GM12878 (cell line): Measurements from ENCODE around the gene NOTCH3. TPM values are rescaled to one million over a fixed set of nuclear protein-coding genes. Genes with fewer than 3 reads are reported as not detected.

Source experiments
- BHLHE40 ChIP-seq, 2 experiments: fragments of 450-650 bp in 1 of 2; IDR thresholded peaks; 2 replicates each; pipeline ENCODE4 v1.6.1; 2011 to 2017; ENCODE audit warnings: low read depth in 2 of 2, borderline replicate concordance in 1 of 2, improper control_type of control experiment in 1 of 2, low read length in 1 of 2, mild to moderate bottlenecking in 1 of 2
- DPF2 ChIP-seq: fragments of 450-650 bp; IDR thresholded peaks from 2 replicates; pipeline ENCODE4 v1.6.1; 2017; ENCODE audit warnings: mild to moderate bottlenecking
- MXI1 ChIP-seq: fragments of 150-350 bp; IDR thresholded peaks from 2 replicates; pipeline ENCODE4 v1.6.1; 2011; ENCODE audit warnings: low read depth, mild to moderate bottlenecking, inconsistent platforms, low read length, improper control_type of control experiment
- POLR2AphosphoS2 ChIP-seq: IDR thresholded peaks from 2 replicates; pipeline ENCODE4 v1.6.1; 2011; ENCODE audit warnings: low read depth, mild to moderate bottlenecking, low read length, improper control_type of control experiment, moderate library complexity
- RB1 ChIP-seq: fragments of 450-650 bp; formaldehyde crosslinking; IDR thresholded peaks from 2 replicates; pipeline ENCODE4 v1.6.1; 2017; ENCODE audit warnings: mild to moderate bottlenecking, borderline replicate concordance
- RELA ChIP-seq: fragments of 450-650 bp; IDR thresholded peaks from 2 replicates; pipeline ENCODE4 v1.8.0; 2014; ENCODE audit warnings: borderline replicate concordance; ENCODE audit not compliant: partially characterized antibody
- TCF3 ChIP-seq: IDR thresholded peaks from 2 replicates; pipeline ENCODE4 v1.6.1; 2012; ENCODE audit warnings: low read depth, mild to moderate bottlenecking, low read length, borderline replicate concordance; ENCODE audit not compliant: insufficient read depth
- polyA plus RNA-seq, 11 experiments: library from polyadenylated mRNA; depleted of rRNA in 4 of 11; unstranded in 6 of 11; stranded (reverse) in 5 of 11; fragments of >200 nt; fragmentation: Nextera tagmentation in 4 of 11; fragmentation: Illumina TruSeq in 1 of 11; extraction: Ambion mirVana in 4 of 11; extraction: Trizol in 1 of 11; gene quantifications; 1 replicate in 1 of 11; 2 replicates in 10 of 11; pipeline versions ENCODE4 v1.2.1 to v1.2.3, GENCODE V29; 2011 to 2016; ENCODE audit warnings: inconsistent platforms in 2 of 11, missing spikeins in 2 of 11, low read depth in 1 of 11
- total RNA-seq, 4 experiments: library from RNA; depleted of rRNA in 3 of 4; stranded (reverse); fragments of >200 nt in 3 of 4; fragmentation: Illumina TruSeq in 1 of 4; extraction: Trizol in 1 of 4; gene quantifications; 2 replicates each; pipeline versions ENCODE4 v1.2.1 to v1.2.3, GENCODE V29; 2013 to 2021
- TF ChIP-seq, protein P1 (sequence below), 3 experiments: IDR thresholded peaks in 2 of 3; conservative IDR thresholded peaks in 1 of 3; 2 replicates each; pipeline ENCODE4 v1.5.1; 2011; ENCODE audit warnings: low read depth in 3 of 3, low read length in 3 of 3, mild to moderate bottlenecking in 3 of 3, control low read depth in 2 of 3, moderate library complexity in 2 of 3, inconsistent platforms in 1 of 3, mixed read lengths in 1 of 3; ENCODE audit not compliant: control insufficient read depth in 2 of 3, insufficient read depth in 1 of 3; ENCODE audit errors: extremely low read depth in 1 of 3
- TF ChIP-seq, protein P2 (sequence below): fragments of 450-650 bp; formaldehyde crosslinking; IDR thresholded peaks from 2 replicates; pipeline ENCODE4 v1.5.0; 2022; ENCODE audit warnings: mild to moderate bottlenecking, missing genetic modification characterization
- TF ChIP-seq, protein P3 (sequence below): fragments of 450-650 bp; IDR thresholded peaks from 2 replicates; pipeline ENCODE4 v1.6.1; 2017; ENCODE audit warnings: antibody characterized with exemption, mild to moderate bottlenecking, moderate library complexity
- TF ChIP-seq, protein P4 (sequence below): IDR thresholded peaks from 2 replicates; pipeline ENCODE4 v1.6.1; 2011; ENCODE audit warnings: low read depth, mild to moderate bottlenecking, low read length, moderate library complexity, borderline replicate concordance; ENCODE audit errors: extremely low read depth
- TF ChIP-seq, protein P5 (sequence below): fragments of 150-350 bp; IDR thresholded peaks from 2 replicates; pipeline ENCODE4 v1.6.1; 2016; ENCODE audit warnings: low read depth, low read length

Gene NOTCH3
- total and polyA plus RNA-seq, 10 of the 15 experiments (the other 5 are each of a cell fraction or from before 2014, with no cell fraction given): 0.01 to 0.42 (median 0.10) TPM; not detected in 5

DNA sequence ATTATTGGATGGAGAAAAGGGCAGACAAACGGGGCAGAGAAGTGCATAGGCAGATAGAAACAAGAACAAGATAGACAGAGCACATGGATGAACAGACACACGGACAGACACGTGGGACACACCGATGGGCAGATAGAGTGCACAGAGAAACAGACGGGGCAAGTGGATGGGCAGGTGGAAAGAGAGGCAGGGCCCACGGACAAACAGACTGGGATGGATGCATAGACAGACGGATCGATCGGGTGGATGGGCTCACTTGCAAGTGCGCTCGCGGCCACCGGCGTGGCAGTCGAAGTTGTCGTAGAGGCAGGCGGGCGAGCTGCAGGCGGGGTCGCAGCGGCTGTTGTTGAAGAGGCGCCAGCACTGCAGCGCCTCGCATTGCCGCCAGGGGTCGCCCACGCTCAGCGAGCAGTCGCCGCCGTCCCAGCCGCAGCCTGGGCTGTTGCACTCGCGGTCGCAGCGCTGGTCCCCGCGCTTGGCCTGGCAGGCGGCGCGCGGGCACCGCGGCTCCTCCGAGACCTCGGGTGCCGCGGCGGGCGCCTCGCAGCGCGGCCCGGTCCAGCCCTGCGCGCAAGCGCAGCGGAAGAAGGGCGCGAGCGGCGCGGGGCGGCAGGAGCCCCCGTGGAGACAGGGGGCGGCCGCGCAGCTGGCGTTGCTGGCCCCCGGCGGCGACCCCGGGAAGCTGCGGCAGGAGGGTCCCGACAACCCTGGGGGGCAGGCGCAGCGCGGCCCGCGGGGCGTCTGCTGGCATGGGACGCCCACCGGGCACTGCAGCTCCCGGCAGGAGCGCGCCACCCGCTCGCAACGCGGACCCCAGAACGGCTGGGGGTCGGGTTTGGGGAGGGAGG, 23.3 kb downstream of the NOTCH3 start (continued):
- TF ChIP-seq BHLHE40 (IDR thresholded peaks at IDR 0.05; ENCODE audit: borderline replicate concordance in 1 of 2, low read depth in 2 of 2, low read length in 1 of 2) (peak in 1 of 2 experiments; percentile 60; a peak in 2 of 4 replicates), MXI1 (no peak), TCF3 (0 out of 2 replicates have a peak, but pooled peaks have one; percentile 11), POLR2AphosphoS2 (no peak), DPF2 (0 out of 2 replicates have a peak, but pooled peaks have one; percentile 32), RELA (no peak), RB1 (peak; percentile 80; the same call in 1 of the 2 replicates)
- TF ChIP-seq, protein P1, sequence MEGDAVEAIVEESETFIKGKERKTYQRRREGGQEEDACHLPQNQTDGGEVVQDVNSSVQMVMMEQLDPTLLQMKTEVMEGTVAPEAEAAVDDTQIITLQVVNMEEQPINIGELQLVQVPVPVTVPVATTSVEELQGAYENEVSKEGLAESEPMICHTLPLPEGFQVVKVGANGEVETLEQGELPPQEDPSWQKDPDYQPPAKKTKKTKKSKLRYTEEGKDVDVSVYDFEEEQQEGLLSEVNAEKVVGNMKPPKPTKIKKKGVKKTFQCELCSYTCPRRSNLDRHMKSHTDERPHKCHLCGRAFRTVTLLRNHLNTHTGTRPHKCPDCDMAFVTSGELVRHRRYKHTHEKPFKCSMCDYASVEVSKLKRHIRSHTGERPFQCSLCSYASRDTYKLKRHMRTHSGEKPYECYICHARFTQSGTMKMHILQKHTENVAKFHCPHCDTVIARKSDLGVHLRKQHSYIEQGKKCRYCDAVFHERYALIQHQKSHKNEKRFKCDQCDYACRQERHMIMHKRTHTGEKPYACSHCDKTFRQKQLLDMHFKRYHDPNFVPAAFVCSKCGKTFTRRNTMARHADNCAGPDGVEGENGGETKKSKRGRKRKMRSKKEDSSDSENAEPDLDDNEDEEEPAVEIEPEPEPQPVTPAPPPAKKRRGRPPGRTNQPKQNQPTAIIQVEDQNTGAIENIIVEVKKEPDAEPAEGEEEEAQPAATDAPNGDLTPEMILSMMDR (IDR thresholded peaks at IDR 0.05 in 2 of 3, conservative IDR thresholded peaks at IDR 0.05 in 1 of 3; ENCODE audit: control insufficient read depth in 2 of 3, extremely low read depth in 1 of 3, insufficient read depth in 1 of 3, low read depth in 3 of 3, low read length in 3 of 3): peak; percentile 82 to 99 (median 87)
- TF ChIP-seq, protein P2, sequence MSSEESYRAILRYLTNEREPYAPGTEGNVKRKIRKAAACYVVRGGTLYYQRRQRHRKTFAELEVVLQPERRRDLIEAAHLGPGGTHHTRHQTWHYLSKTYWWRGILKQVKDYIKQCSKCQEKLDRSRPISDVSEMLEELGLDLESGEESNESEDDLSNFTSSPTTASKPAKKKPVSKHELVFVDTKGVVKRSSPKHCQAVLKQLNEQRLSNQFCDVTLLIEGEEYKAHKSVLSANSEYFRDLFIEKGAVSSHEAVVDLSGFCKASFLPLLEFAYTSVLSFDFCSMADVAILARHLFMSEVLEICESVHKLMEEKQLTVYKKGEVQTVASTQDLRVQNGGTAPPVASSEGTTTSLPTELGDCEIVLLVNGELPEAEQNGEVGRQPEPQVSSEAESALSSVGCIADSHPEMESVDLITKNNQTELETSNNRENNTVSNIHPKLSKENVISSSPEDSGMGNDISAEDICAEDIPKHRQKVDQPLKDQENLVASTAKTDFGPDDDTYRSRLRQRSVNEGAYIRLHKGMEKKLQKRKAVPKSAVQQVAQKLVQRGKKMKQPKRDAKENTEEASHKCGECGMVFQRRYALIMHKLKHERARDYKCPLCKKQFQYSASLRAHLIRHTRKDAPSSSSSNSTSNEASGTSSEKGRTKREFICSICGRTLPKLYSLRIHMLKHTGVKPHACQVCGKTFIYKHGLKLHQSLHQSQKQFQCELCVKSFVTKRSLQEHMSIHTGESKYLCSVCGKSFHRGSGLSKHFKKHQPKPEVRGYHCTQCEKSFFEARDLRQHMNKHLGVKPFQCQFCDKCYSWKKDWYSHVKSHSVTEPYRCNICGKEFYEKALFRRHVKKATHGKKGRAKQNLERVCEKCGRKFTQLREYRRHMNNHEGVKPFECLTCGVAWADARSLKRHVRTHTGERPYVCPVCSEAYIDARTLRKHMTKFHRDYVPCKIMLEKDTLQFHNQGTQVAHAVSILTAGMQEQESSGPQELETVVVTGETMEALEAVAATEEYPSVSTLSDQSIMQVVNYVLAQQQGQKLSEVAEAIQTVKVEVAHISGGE (CRISPR knock-in tag): no peak
- TF ChIP-seq, protein P3, sequence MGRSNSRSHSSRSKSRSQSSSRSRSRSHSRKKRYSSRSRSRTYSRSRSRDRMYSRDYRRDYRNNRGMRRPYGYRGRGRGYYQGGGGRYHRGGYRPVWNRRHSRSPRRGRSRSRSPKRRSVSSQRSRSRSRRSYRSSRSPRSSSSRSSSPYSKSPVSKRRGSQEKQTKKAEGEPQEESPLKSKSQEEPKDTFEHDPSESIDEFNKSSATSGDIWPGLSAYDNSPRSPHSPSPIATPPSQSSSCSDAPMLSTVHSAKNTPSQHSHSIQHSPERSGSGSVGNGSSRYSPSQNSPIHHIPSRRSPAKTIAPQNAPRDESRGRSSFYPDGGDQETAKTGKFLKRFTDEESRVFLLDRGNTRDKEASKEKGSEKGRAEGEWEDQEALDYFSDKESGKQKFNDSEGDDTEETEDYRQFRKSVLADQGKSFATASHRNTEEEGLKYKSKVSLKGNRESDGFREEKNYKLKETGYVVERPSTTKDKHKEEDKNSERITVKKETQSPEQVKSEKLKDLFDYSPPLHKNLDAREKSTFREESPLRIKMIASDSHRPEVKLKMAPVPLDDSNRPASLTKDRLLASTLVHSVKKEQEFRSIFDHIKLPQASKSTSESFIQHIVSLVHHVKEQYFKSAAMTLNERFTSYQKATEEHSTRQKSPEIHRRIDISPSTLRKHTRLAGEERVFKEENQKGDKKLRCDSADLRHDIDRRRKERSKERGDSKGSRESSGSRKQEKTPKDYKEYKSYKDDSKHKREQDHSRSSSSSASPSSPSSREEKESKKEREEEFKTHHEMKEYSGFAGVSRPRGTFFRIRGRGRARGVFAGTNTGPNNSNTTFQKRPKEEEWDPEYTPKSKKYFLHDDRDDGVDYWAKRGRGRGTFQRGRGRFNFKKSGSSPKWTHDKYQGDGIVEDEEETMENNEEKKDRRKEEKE: no peak
- TF ChIP-seq, protein P4, sequence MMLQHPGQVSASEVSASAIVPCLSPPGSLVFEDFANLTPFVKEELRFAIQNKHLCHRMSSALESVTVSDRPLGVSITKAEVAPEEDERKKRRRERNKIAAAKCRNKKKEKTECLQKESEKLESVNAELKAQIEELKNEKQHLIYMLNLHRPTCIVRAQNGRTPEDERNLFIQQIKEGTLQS: no peak
- TF ChIP-seq, protein P5, sequence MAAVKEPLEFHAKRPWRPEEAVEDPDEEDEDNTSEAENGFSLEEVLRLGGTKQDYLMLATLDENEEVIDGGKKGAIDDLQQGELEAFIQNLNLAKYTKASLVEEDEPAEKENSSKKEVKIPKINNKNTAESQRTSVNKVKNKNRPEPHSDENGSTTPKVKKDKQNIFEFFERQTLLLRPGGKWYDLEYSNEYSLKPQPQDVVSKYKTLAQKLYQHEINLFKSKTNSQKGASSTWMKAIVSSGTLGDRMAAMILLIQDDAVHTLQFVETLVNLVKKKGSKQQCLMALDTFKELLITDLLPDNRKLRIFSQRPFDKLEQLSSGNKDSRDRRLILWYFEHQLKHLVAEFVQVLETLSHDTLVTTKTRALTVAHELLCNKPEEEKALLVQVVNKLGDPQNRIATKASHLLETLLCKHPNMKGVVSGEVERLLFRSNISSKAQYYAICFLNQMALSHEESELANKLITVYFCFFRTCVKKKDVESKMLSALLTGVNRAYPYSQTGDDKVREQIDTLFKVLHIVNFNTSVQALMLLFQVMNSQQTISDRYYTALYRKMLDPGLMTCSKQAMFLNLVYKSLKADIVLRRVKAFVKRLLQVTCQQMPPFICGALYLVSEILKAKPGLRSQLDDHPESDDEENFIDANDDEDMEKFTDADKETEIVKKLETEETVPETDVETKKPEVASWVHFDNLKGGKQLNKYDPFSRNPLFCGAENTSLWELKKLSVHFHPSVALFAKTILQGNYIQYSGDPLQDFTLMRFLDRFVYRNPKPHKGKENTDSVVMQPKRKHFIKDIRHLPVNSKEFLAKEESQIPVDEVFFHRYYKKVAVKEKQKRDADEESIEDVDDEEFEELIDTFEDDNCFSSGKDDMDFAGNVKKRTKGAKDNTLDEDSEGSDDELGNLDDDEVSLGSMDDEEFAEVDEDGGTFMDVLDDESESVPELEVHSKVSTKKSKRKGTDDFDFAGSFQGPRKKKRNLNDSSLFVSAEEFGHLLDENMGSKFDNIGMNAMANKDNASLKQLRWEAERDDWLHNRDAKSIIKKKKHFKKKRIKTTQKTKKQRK: no peak
